NCI-H2196 treated with DMSO at 0.1 percent for 48 hours (cell line): ENCODE measurements around the gene LGALS9C.
"Not testable (repeated sequence)": the region's sequence is repeated elsewhere in the genome, so short reads cannot be mapped to it uniquely, and the experiment has no call there.

Experiments used
- DNase-seq: peaks from one replicate; lab custom pipeline; 2025; ENCODE audit not compliant: unreplicated experiment; lab: John Stamatoyannopoulos, UW

Gene LGALS9C

GRCh38 chr17:18476508-18477308 is at the start of gene LGALS9C:
TSS of gene LGALS9C (plus strand) at chr17:18476789. CDS start at chr17:18476855, 66 bp downstream.
- DNase-seq = not testable (repeated sequence)

GRCh38 chr17:18432206-18432605 is 44.4 kb upstream of the LGALS9C start:
- not testable (repeated sequence) for DNase-seq

- DNase-seq = not testable (repeated sequence)
Measured at GRCh38 chr17:18439465-18439870, 37.1 kb upstream of the LGALS9C start.

GRCh38 chr17:18442093-18442492 is 34.5 kb upstream of the LGALS9C start:
- not testable (repeated sequence) for DNase-seq

GRCh38 chr17:18442532-18442931 is 34.1 kb upstream of the LGALS9C start:
- not testable (repeated sequence) for DNase-seq

GRCh38 chr17:18447476-18448205 is 28.9 kb upstream of the LGALS9C start:
- not testable (repeated sequence) for DNase-seq

- not testable (repeated sequence) for DNase-seq
Measured at GRCh38 chr17:18448311-18448710, 28.3 kb upstream of the LGALS9C start.

GRCh38 chr17:18449833-18450232 is 26.8 kb upstream of the LGALS9C start:
- DNase-seq = not testable (repeated sequence)

- DNase-seq = not testable (repeated sequence)
Measured at GRCh38 chr17:18450998-18451397, 25.6 kb upstream of the LGALS9C start.

- DNase-seq = not testable (repeated sequence)
Measured at GRCh38 chr17:18451969-18452368, 24.6 kb upstream of the LGALS9C start.

- not testable (repeated sequence) for DNase-seq
Measured at GRCh38 chr17:18459035-18459434, 17.6 kb upstream of the LGALS9C start.

GRCh38 chr17:18463831-18464502 is 12.6 kb upstream of the LGALS9C start:
- not testable (repeated sequence) for DNase-seq

- DNase-seq = not testable (repeated sequence)
Measured at GRCh38 chr17:18466250-18466983, 10.2 kb upstream of the LGALS9C start.

GRCh38 chr17:18467001-18467400 is 9.6 kb upstream of the LGALS9C start:
- not testable (repeated sequence) for DNase-seq

- DNase-seq = not testable (repeated sequence)
Measured at GRCh38 chr17:18468472-18469171, 8.0 kb upstream of the LGALS9C start.

GRCh38 chr17:18469837-18470236 is 6.8 kb upstream of the LGALS9C start:
- not testable (repeated sequence) for DNase-seq

- DNase-seq = not testable (repeated sequence)
Measured at GRCh38 chr17:18470345-18470930, 6.2 kb upstream of the LGALS9C start.

GRCh38 chr17:18473967-18474366 is 2.6 kb upstream of the LGALS9C start:
- DNase-seq = not testable (repeated sequence)

GRCh38 chr17:18474754-18475153 is 1.8 kb upstream of the LGALS9C start:
- DNase-seq = not testable (repeated sequence)

GRCh38 chr17:18477367-18477766 is 778 bp downstream of the LGALS9C start:
- not testable (repeated sequence) for DNase-seq
